Stimulated activated CD8-positive, alpha-beta memory T cell treated with anti-CD3 and anti-CD28 coated beads, Interleukin-7, amount 100 ng/mL, for 48 hours (primary cell): ENCODE data around the gene KRTAP5-1.

ENCODE experiments used
- DNase-seq, 2 donors: peaks; one replicate each; pipeline ENCODE4 v3.0.0-alpha.2; 2020; ENCODE audit warnings: low read depth in 1 of 2; ENCODE audit errors: extremely low read depth in 1 of 2

Gene KRTAP5-1

DNA sequence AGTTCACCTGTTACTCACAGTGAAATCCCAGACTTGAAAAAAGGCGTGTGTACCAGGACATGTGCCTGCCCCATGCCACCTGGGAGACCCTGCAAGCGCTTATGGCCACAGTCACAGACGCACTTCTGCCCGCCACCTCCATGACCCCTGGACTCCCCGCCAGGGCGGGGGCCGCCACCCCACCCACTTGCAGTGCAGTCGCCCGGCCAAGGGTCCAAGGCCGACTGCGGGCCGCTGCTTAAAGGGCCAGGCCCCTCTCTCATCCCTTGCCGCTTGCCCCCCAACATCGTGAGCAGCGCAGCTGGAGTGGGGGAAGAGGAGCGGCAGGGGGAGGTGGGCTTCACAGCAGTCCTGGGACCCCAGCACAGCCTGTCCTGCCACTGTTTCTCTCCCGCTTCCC is 23.8 kb downstream of the KRTAP5-1 start:
- no peak for DNase-seq

DNA sequence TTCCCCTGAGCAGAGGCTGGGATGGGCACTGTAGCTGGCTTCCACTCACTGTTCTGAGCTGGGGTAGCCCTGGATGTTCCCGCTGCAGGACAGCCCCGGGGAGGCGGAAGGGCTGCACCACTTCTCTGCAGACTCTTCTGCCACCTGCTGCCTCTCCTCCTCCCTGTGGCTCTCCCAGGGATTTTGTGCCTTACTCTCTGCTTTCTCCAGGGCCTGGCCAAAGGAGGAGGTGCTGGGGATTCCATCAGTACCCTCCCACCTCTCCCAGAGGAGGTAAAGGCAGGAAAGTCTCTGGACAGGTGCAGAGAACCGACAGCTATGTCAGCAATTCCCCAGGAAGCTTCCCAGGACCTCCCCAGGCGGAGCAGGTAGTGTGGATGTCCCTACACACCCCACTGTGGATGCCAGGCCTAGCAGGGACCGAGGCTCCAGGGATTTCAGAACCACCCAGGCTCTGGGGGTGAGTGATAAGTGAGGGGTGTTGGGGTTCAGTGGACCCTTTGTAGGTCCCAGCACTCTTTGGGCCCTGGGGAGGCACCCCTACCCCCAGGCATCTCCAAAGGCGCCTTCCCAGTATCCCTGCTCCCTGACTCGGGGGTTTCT is 24.3 kb downstream of the KRTAP5-1 start:
- DNase-seq: no peak

DNA sequence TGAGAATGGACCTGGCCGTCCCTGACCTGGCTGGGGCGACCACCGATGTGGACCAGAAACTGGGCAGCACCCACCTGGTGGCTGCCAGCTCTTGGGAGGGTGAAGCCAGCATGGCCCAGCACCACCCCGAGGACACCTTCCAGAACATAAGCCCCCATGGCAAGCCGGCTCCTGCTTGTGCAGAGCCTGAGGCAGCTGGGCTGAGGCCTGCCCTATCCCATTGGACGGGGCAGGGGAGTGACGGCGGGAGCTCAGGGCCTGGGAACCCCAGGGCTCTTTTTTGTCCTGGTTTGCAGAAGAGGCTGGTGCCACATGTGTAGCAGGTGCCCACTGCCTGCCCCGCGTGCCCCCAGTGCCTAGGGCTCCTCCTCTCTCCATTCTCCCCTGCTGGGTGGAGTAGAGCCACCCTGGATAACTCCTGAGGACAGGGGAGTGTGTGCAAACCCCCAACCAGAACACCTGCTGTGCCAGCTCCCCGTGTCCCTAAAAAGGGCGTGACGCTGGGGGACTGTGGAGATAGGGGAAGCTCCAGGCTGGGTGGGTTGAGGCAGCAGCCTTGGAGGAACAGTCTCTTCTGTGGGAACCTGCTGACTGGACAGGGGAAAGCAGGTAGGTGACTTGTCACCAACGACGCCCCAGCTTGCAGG is 25.0 kb downstream of the KRTAP5-1 start:
- no peak for DNase-seq

DNA sequence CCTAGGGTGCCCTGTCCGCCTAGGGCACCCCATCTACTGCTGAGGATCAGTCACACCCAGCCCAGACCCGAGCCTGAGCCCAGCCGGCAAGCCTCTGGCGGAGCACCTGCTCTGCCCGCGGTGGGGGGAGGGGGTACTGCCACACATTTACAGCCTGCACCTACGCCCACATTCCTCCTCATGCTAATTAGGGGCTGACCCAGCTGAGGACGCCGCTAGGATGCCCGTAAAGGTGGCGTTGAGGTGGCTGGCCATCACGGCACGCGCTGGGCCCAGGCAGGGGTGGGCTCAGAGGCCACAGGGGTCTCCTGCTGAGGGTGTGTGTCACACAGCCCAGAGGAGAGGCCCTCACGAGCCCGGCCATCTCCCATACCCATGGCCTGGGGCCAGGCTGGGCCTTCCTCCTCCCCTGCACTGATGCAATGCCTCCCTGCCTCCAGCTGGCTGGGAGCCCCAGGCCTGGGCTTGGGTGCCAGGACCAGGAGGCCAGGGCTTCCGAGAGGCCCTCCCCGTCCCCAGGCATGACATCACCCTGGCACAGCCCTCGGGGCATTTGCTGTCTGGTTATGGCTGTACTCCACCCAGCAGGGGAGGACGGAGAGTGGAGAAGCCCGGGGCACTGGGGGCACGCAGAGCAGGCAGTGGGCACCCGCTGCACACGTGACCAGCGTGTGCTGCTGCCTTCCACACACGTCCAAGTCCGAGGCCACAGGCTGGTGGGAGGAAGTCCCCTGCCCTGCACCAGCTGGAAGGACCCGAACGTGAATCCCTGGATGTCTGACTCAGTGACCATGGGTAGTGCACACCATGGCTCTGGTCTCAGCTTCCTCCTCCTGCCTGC is 25.8 kb downstream of the KRTAP5-1 start:
- no peak for DNase-seq

DNA sequence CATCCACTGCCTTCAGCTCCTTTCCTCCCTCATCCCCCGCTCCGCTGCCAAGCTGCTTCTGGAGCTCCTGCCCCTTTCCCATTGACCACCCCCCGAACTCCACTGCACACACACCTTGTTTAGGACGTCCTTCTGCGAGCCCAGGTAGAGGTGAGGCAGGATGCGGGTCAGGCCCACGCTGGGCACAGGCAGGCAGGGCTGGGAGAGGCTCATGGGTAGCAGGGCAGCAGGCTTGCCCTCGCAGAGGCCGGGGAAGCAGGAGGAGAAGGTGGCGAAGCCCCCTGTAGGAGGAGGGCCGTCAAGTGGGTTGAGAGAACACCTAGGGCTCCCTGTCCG is 26.3 kb downstream of the KRTAP5-1 start:
- DNase-seq: no peak

DNA sequence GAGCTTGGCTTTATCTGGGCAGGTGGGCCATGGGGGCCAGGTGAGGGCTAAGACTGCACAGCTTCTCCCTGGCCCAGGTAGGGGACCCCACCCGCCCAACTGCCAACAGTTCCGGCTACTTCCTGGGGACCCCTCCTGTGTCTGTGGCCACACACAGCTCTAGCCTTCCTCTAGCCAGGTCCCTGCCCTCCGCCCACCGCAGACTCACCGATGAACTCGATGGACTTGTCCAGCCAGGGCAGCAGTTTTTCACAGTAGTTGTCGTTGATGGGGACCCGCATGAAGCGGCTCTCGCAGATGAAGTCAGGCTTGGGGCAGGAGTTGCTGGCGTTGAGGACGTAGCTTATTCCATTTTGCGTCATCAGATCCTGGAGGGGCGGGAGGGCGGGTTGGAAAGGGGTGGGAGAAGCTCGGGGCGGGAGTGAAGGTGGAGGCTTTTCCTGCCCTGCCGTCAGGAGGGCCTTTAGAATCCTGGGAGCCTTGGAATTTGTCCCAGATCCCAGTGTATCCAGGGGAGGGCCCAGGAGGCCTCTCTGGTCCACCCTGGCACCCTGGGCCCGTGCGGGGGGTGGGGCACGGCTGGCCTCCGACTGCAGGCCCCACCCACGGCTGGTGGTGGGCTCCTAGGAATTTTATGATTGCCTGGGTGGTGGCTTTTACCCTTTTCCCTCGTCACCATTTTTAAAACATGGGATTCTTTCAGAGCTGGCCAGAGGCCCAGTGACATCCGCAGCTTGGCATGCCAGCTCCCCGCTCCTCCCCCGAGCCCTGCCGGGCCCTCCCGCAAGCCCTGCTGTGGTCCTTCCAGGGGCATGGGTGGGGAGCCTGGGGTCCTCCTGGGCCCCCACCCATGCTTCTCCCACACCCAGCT is 26.9 kb downstream of the KRTAP5-1 start:
- no peak for DNase-seq

DNA sequence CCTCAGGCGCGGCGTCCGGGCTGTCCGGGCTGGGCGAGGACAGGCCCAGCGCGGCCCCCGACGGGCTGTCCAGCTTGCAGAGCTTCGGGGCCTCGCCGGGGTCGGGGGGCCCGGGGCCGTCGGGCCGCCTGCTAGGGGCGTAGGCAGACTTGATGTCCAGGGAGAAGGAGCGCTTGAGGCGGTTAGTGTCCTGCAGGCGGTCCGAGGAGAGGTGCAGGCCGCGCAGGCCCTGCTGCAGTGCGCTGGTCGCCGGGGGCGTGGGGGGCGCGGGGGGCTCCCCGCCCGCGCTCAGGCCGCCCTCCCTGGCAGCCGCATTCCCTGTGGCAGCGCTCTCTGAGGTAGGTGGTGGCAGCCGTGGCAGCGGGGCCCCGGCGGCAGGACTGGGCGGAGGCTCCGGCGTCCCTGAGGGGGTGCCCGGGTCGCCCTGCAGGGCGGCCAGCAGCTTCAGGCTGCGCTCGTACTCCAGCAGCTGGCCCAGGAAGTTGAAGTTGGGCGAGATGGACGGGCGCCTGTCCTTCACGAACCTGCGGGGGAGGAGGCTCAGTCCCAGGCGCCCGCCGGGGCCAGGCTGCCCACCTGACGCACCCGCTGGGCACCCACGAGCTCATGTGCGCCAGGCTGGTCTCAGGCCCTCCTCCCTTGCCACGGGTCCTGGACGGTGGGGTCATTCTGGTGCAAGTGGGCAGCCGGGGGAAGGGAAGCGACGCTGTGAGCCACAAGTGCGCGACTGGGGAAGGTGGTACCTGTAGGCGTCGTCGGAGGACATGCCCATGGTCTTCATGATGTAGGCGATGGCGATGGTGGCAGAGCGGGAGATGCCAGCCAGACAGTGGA is 27.8 kb downstream of the KRTAP5-1 start:
- DNase-seq: no peak

DNA sequence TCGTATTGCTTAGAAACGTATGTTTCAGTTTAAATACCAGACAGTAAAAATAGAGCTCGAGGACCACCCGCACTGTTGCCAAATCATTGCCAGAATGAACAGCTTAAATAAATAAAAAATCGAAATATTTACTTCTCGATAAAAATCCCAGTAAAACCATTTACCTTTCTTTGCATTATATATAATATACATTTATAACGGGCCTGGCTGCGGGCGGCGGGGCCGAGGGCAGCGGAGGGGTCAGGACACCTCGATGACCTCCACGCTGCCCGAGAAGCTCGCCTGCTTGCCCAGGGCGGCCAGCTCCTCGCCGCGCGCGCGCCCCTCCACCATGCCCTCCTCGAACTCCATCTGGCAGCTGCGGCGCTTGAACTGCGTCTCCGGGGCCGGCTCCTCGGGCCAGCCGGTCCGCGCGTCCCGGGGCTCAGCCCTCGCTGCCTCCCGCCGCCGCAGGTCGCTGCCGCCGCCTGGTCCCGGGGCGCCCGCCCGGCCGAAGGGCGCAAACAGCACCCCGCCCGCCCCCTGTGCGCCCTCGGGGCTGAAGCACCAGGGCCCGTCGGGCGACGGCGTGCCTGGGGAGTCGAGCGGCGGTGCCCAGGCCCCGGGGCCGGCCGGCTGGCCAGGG is 28.7 kb downstream of the KRTAP5-1 start:
- no peak for DNase-seq

DNA sequence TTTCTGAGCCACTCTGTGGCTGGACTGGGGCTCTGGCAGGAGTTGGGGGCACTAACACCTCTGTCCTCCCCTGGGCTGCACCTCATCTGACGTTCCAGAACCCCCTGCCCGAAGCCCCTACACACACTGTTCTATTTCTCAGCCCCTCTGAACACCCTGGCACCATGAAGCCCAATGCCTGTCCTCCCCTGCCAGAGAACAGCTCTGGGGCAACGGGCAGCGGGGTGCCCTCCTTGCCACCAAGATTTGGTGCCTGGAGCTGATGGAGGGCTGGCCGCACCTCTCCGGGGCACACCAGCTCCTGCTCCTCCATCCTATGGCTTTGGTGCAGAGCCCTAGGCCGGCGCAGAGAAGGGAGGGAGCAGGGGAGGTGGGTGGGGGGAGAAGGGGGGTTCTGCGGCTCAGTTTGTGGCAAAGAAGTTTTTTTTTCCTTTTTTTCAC is 29.4 kb downstream of the KRTAP5-1 start:
- DNase-seq: no peak

DNA sequence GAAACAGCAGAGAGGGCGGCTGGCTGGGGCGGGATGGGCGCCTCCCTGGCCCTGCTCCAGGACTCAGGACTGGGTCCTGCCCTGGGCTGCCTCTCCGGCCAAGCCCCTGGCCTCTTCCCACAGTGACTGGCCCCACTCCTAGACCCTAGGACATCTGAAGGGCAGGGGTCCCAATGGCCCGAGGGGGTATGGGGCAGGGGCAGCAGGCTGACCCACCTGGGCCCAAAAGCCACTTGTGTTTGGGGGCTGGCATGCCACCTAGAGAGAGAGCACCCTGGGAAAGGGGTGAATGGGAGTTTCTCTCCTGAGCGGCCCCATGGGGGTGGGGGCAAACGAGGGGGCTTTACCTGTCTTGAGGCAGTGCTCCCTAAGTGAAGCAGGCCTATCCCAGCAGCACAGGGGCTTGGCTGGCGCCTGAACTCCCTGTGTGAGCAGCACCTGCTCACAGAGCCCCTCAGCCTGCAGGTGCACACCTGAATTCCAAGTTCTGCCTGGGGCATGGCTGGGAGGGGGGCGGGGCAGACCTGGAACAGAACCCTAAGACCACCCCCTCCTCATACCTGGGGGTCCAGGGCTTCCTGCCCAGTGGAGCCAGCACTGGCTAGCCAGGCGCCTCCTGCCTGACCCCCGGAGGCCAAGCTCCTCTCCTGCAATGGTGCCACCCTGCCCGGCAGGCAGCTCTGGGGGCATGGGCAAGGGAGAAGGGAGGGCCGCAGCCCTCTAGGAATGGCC is 29.9 kb downstream of the KRTAP5-1 start:
- DNase-seq: no peak

DNA sequence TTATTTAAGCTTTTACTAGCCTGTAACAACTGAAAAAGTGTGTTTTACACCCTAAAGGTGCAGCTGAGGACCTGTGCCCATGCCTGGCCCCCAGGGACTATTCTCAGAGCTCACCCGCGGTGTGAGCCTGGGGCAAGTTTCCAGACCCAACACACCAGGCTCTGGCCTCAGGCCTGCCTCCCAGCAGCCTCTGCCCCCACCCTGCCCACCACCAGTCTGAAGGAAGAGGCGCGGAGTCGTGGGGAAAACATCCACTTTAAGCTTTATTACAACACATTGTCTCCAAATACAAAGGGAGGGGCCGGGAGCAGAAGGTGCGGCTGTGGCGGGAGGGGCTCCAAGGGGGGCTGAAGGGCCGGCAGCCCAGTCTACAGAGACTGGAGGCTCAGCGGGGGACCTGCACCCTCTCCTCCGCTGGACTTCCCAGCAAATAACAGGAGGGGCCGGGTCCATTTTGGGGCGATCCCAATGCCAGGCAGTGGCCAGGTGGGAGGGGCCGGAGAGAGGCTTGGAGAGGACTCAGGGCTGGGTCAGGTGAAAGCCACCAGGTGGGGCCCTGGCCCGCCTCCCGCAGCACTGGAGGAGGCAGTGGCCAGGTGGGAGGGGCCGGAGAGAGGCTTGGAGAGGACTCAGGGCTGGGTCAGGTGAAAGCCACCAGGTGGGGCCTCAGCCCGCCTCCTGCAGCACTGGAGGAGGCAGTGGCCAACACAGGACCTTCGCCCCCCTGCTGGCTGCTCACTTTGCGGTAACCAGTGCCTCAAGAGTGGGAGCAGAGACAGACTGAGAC is 31.1 kb downstream of the KRTAP5-1 start:
- no peak for DNase-seq

DNA sequence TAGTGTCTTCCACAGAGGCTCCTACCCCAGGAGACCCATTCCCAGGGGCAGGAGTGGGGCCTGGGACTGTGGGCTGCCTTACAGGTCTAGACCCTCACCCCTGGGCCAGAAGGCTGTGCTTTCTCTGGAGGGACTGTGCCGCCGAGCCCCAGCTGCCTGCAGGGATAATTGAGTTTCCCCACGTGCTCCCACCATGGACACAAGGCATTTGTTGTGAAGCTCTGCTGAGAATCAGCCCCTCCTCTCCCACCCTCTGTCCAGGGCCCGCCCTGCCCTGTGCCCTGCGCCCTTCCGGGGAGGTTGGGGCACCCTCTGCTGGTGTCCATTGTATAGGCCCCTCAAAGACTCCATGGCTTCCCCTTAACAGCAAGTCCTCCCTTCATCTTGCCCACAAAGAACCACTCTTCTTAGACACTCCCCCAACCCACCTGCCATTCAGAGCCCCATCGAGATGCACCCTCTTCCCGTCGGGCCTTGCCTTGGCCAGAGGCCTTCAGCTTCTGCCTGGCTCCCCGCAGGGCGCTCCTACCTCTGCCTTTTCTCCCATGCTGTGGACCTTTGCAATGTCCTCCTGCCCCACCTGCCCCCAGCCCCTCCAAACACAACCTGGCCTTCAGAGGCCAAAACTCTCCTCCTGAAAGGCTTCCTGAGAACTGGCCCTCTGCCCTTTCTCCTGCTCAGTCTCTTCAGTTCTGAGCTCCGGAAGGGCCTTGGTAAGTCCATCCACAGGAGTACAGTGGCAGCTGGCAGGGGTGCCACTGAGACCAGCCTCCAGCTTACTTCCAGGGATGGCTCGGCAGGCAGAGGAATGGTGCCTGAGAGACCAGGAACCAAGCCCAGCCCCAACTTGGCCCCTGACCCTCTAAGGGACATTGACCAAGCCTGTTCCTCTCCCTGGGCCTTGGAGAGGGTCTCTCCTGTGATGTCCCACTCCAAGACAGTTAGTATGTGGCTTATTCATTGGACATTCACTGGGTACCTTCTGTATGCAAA is 35.4 kb downstream of the KRTAP5-1 start:
- no peak for DNase-seq

DNA sequence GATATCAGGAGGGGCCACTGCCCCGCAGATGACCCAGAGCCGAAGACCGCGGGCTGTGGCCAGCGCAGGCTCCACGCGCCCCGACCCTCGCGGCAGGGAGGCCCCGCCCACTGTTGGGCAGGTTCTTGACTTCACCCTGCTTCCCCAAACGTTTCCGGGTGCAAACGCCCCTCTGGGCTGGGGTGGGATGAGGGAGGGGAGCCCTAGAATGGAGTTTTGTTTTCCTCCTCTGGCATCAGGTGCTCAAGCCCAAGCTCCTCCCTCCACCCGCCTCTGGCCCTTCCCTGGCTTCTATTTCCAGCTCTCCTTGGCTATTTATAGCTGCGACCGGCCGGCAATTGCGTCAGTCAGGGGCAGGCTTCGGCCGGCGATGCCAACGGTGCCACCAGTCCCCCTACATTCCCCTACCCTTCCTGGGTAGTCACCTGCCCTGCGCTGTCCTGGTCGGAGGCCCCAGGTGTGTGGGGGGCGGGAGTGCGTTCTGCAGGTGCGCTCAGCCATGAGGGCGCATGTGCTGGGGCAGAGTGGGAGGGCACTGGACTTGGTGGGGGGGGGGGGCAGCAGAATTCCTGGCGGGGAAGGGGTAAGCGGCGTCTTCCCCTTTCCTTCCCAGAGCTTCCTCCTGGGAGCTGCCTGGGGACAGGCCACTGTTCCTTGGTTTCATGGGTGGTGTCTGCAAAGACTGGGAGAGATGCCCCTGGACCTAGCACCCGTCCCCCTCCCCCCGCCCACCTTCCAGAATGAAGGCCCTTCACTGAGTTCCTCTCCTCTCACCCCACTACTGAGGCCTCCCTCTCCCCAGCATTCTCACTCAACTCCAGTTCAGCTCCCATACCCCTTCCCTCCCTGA is 36.6 kb downstream of the KRTAP5-1 start:
- no peak for DNase-seq

DNA sequence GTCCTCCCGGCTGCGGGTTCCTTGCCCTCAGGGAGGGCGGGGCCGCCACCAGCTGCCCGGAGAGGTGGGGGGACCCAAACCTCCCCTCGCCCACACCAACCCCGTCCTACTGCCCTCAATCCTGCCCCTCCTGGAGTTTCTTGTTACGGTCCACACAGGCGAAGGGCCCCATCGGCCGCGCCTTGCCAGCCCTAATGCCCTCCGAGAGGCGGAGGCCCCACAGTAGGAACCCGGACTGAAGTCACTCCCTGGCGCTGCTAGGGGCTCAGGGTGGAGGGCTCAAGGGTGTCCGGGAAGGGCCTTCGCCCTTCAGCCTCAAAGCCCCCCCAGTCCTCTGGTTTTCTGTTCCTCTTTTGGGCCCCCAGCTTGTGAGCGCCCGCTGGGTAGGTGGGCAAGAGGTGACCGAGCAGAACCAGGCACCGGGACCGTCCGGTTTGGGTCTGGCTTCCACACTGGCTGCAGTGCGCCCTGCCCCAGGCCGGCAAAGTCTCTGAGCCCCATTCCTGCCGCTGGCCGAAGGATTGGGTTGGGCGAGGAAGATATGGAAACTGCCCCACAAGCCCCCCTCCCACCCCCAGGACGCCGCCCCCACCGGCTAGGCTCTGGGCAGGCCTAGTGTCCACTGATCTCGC is 37.5 kb downstream of the KRTAP5-1 start:
- no peak for DNase-seq

DNA sequence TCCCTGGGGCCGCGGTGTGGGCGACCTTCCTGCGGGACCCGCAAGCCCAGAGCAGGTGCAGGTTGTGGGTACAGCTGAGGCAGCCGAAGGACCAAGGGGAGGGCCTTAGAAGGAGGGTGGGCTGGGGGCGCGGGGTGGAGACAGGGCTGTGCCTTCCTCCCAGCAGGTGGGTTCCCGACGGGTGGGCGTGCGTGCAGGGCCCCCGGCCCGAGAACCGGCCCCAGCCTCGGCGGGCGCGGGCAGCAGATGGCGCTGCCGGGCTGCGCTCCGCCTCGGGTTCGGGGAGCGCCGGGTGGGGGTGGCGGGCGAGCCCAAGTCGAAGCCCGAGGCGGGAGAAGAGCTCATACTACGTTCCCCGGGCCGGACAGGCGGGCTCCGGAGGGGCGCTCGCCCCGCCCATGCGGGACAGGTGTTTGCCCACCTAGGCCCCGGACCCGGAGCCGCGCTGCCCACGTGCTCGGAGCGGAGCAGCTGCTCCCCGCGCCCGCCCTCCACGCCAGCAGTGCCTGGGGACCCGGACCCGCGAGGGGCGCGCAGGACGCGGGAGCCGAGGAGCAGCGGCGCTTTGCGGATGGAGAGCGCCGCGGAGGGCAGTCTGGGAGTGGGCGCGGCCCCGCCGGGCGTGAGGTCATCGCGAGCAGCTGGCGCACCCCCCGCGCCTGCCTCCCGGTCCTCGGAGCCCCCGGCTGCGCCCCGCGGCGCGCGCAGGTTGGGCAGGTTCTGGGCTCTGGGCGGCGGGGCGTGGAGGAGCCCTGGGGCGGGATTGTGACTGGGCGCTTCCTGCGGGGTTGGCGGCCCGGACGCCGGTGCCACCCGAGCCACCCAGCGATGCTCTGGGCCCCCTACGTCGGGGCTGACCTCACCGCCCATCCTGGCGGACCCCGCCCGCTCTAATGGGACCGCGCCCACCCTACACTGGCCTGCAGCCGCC is 38.3 kb downstream of the KRTAP5-1 start:
- DNase-seq: no peak
